IPS DF 4.7 (cell line): ENCODE results near the gene FHOD1.

Source experiments
- DNase-seq: peaks from one replicate; pipeline ENCODE4 v3.0.0-alpha.2; 2013; ENCODE audit warnings: low spot score; ENCODE audit errors: extremely low read depth

Gene FHOD1

GRCh38 chr16:67250045-67250327 is 2.7 kb upstream of the FHOD1 start:
- no peak for DNase-seq

GRCh38 chr16:67249178-67250044 is 2.1 kb upstream of the FHOD1 start:
- DNase-seq = no peak

- no peak for DNase-seq
Observed at GRCh38 chr16:67248401-67249177, 1.3 kb upstream of the FHOD1 start, which contains the start of gene SLC9A5. Gene SLC9A5 (plus strand): TSS chr16:67248979. CDS start chr16:67249015, 36 bp downstream.

DNA sequence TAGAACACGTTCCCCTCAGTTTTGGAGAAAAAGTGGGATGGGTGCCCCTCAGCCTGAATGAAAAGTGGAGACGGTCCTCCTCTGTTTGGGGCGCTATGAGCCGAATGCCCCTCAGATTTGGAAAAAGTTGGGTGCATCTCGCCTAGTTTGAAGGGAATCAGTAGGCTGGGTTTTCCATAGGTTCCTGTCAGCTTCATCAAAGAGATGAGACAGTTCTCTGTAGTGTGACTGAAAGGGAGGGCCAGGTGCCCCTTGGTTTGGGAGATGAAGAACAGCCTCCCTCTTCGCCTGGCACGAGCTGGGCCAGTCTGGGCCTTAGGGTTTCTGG is 756 bp upstream of the FHOD1 start:
- DNase-seq = no peak

DNA sequence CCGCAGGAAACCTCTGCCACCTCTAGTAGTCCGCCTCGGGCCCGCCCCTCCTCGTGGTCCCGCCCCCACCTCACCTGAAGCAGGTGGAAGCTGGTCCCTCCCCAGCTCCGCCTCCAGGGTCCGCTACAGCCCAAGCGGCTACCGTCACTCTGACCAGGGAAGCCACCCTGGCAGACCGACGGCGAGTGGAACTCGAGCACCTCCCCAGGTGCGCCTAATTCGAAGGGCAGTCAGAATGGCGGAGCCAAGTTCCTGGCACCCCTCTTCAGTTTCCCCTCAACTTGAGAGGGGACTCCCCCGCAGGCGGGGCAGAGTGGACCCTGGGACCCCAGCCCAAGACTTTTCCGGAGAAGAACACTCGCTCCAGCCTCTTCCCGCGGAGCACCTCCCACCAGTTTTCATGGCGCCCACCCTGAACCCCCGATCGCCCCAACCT is 507 bp downstream of the FHOD1 start:
- peak; percentile 80 for DNase-seq

GRCh38 chr16:67246081-67246755 is 1.1 kb downstream of the FHOD1 start:
- no peak for DNase-seq

- no peak for DNase-seq
Observed at GRCh38 chr16:67245674-67246080, 1.6 kb downstream of the FHOD1 start.

GRCh38 chr16:67245186-67245585 is 2.1 kb downstream of the FHOD1 start:
- DNase-seq = no peak

DNA sequence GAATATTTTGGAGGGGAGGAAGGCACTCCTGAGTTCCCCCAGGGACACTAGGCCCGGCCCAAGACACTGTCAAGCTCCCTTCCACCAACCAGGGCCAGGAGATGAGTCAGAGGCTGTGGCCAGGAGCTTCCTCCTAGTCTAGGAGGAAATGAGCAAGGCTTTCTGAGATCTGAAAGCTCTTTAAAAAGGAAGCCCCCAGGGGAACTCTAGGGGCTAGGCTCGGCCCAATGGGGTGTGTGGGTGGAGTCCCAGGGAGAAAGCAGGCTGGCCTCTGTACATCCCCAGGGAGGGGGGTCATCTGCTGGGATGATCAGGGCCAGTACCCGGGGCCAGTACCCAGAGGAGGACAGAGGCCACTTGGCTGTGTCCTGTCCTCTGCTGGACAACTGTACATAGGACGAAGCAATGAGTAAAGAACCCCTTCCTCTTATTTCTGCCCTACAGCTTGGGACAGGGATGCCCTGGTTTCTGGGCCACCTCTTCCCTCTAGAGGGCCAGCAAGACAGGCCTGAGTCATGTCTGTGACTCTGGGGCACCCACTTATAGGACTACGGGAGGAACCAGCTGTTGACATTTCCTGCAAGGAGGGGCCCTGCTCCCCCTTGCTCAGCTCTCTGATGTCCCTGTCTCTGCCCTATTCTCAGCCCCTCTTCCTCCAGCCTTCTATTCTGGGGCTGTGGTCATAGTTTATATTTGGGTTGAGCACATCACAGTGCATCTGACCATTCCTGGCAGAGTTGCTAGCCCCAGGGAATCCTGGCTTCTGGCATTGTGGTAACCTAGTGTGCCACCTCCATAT is 2.7 kb downstream of the FHOD1 start:
- DNase-seq = no peak

DNA sequence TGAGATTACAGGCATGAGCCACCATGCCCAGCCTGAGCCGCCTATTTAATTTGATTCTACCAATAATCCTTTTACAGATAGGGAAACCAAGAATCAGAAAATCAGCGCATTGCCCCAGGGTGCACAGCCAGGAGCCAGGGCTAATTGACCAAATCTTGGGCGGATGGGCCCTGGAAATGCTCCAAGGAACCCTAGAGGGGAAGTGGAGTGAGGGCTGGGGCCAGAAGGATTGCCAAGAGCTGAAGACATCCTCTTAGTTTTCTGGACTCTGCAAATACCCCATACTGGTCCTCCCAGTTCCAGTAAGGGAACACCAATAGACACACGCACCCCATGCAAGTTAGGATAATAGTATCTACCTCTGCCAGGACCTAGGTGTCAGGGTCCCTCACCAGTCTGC is 3.8 kb downstream of the FHOD1 start:
- DNase-seq = no peak

- DNase-seq = no peak
Observed at GRCh38 chr16:67242138-67242730, 5.0 kb downstream of the FHOD1 start.

DNA sequence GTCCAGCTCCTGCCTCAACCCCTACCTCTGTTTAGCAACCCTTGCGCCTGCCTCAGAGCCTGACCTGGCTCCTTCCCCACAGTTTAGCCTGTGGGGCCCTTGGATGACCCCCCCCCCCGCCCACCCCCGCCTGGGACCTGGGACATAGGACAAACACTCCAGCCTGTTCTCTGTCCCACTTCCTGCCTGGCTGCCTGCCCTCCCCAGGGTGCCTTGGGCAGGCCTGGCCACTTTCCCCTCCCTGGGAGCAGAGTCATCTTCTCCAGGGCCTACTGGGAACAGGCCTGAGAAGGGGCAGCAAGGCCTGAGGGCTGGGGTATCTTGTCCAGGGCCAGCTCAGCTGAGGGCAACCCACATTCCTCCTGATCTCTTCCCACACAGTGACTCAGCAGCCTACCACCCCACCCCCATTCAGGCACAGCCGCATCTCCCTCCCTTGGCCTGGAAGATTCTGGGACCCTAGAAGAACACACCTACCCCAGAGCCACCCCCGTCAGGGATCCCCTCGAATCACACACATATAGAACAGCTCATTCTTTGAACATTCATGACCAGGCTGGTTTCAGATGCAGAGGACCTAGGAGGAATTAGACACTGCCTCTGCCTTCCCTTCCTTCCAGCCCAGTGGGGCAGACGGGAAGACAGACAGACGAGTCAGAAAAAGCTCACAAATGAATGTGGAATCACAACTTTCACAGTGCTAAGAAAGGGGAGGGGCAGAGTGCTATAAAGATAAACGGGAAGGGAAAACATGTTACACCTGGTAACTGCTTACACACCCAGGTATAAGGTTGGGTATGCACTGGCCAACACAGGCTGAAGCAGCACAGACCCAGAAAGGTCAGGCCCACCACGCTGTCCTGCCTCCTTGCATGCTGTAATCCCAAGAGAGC is 6.0 kb downstream of the FHOD1 start:
- no peak for DNase-seq

DNA sequence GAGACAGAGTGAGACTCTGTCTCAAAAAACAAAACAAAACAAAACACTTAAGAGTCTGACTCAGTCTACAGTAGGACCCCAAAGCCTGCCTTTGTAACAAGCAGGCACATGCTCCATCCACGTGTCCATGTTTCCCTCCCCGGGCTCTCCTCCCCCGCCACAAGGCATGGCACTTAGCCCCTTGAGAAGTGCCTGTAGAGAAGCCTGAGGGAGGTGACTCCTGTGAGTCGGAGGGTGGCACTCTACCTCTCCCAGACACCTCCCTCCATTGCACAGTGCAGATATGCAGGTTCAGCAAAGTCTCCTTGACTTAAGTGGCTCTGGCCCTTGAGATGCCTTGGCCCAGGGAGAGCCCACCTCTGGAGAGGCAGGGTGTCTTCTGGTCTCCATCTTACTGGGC is 6.8 kb downstream of the FHOD1 start:
- no peak for DNase-seq

DNA sequence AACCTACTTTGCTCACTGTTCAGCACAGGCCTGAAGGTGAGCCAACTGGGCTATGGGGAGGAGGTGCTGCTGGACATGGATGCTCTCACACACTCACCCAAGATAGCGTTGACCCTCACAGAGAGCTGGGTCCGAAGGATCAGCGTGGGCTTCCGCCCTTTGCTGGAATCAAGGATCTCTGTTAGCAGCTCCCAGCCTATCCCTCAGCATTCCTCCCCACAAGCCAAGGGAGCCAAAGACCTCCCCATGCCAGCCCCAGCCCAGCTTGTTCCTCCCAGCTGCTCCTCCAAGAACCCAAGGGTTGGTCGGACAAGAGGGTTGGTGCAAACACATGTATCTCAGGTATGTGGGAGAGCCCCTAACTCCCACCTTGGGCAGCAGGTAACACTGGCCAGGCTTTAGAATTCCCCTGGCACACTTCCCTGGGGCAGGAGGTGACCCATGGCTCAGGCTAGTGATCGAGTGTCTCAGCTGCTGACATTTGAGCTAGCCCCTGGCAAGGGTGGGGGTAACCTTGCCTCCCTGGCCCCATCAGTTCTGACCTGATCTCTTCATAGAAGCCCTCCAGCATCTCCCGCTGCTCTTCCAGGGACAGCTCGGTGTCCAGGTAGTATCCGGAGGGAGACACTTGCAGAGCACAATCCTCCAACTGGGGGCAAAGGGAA is 8.3 kb downstream of the FHOD1 start:
- DNase-seq = no peak

DNA sequence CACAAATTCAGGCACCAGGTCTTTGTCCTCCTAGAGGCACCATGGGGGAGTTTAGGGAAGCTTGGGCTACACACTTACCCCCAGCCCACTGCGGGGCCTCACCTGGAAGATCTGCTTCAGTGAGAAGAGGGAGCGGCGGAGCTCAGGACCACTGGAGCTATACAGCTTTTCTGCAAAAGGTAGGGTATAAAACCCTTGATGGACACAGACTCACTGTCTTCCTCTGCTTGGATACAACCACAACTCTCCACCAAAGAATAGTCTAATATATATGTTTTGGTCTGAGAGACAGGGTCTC is 9.1 kb downstream of the FHOD1 start:
- DNase-seq = no peak

GRCh38 chr16:67237396-67238277 is 9.6 kb downstream of the FHOD1 start:
- no peak for DNase-seq

DNA sequence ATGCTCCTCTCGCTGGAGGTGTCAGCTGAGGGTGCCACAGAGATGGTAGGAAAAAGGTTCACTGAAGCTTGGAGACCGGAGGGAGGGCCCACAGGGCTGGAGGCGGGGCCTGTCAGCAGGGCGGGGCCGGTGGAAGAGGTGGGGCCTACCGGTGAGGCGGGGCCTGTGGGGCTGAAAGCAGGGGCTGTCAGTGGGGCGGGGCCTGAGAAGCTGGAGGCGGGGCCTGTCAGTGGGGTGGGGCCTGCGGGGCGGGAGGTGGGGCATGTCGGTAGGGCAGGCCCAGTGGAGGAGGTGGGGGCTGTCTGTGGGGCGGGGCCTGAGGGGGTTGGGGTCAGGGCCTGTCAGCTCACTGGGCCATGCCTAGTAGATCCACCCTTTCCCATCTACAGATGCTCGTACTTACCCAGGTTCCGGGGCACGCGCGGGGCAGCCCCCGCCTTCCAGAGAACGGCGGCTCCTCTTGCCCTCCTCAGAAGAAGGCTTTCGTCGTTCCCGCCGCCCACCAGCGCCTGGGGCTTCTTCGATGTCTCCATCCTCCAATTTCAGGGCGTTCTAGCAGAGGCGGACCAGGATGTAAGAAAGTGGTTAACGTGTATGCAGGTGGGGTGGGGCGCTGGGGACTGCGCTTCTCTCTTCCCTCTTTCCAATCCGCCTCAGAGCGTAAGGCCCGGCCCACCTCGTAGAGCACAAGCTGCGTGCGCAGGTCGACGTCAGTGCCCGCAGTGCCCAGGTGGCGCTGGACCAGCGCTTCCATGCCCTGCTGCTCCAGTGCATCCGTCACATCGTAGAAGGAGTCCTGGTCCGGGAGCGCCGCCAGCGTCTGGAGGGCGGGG is 10.5 kb downstream of the FHOD1 start:
- no peak for DNase-seq
